Hepatocyte (in vitro differentiated cells): Measurements from ENCODE around the gene ADAM8. TPM values are rescaled to one million over a fixed set of nuclear protein-coding genes. Genes with fewer than 3 reads are reported as not detected.
"Not testable (repeated sequence)": the region's sequence is repeated elsewhere in the genome, so short reads cannot be mapped to it uniquely, and the experiment has no call there.

Experiments
- DNase-seq: peaks from one replicate; pipeline ENCODE4 v3.0.0-alpha.2; 2016; ENCODE audit warnings: low spot score
- H2AFZ ChIP-seq: fragments of 200-600 bp; sonication (generic); 2 replicates; pipeline ENCODE4 v1.6.0; 2016; ENCODE audit warnings: antibody characterized with exemption, mild to moderate bottlenecking
- H3K27ac ChIP-seq: fragments of 200-600 bp; sonication (generic); 2 replicates; pipeline ENCODE4 v1.5.1; 2016; ENCODE audit warnings: mild to moderate bottlenecking
- H3K27me3 ChIP-seq: fragments of 200-600 bp; sonication (generic); 2 replicates; pipeline ENCODE4 v1.6.1; 2016
- H3K36me3 ChIP-seq: fragments of 200-600 bp; sonication (generic); replicated peaks from 2 replicates; pipeline ENCODE4 v1.5.1; 2016; ENCODE audit warnings: low read depth; ENCODE audit not compliant: insufficient read depth
- H3K4me1 ChIP-seq: fragments of 200-600 bp; sonication (generic); 2 replicates; pipeline ENCODE4 v1.5.1; 2016; ENCODE audit warnings: mild to moderate bottlenecking, moderate library complexity; ENCODE audit not compliant: insufficient read depth
- H3K4me2 ChIP-seq: fragments of 200-600 bp; sonication (generic); 2 replicates; pipeline ENCODE4 v1.6.0; 2016
- H3K4me3 ChIP-seq: fragments of 200-600 bp; sonication (generic); 2 replicates; pipeline ENCODE4 v1.5.1; 2016; ENCODE audit warnings: mild to moderate bottlenecking
- H3K79me2 ChIP-seq: fragments of 200-600 bp; sonication (generic); 2 replicates; pipeline ENCODE4 v1.6.0; 2017; ENCODE audit warnings: mild to moderate bottlenecking
- H3K9me2 ChIP-seq: fragments of 200-600 bp; sonication (generic); replicated peaks from 2 replicates; pipeline ENCODE4 v1.6.0; 2017; ENCODE audit warnings: mild to moderate bottlenecking; ENCODE audit not compliant: insufficient read depth
- H3K9me3 ChIP-seq: fragments of 200-600 bp; sonication (generic); 2 replicates; pipeline ENCODE4 v1.5.1; 2016; ENCODE audit warnings: low read depth, mild to moderate bottlenecking
- H4K20me1 ChIP-seq: fragments of 200-600 bp; sonication (generic); 2 replicates; pipeline ENCODE4 v1.6.0; 2016; ENCODE audit warnings: mild to moderate bottlenecking; ENCODE audit not compliant: insufficient read depth, poor library complexity, severe bottlenecking
- EZH2 ChIP-seq: fragments of 200-600 bp; sonication (generic); IDR thresholded peaks from 2 replicates; pipeline ENCODE4 v1.6.1; 2016; ENCODE audit warnings: antibody characterized with exemption, mild to moderate bottlenecking, borderline replicate concordance
- EZH2phosphoT487 ChIP-seq: fragments of 200-600 bp; sonication (generic); IDR thresholded peaks from one replicate; pipeline ENCODE4 v1.6.1; 2018; ENCODE audit warnings: antibody characterized with exemption, mild to moderate bottlenecking, low read depth, moderate library complexity; ENCODE audit not compliant: unreplicated experiment, severe bottlenecking
- WGBS: methylation state at CpG from one replicate; pipeline ENCODE4 v1.1.6; 2016; ENCODE audit warnings: low lambda C conversion rate; ENCODE audit errors: missing lambda C conversion rate; 5-methylcytosine and 5-hydroxymethylcytosine counted together
- polyA plus RNA-seq: library from polyadenylated mRNA; unstranded; fragments of >200 nt; fragmentation: Nextera tagmentation; extraction: Ambion mirVana; gene quantifications from 2 replicates; pipeline ENCODE4 v1.2.1, GENCODE V29; 2016
- total RNA-seq: library from RNA; depleted of rRNA; stranded (reverse); fragments of >200 nt; gene quantifications from 2 replicates; pipeline ENCODE4 v1.2.3, GENCODE V29; 2014
- TF ChIP-seq, protein P1 (sequence below): fragments of 200-600 bp; sonication (generic); IDR thresholded peaks from 2 replicates; pipeline ENCODE4 v1.5.1; 2016; ENCODE audit warnings: antibody characterized with exemption, mild to moderate bottlenecking; ENCODE audit not compliant: poor library complexity

ADAM8 gene
- total and polyA plus RNA-seq, 2 experiments from 2014 or later, result 1.9 to 3.0 TPM

DNA sequence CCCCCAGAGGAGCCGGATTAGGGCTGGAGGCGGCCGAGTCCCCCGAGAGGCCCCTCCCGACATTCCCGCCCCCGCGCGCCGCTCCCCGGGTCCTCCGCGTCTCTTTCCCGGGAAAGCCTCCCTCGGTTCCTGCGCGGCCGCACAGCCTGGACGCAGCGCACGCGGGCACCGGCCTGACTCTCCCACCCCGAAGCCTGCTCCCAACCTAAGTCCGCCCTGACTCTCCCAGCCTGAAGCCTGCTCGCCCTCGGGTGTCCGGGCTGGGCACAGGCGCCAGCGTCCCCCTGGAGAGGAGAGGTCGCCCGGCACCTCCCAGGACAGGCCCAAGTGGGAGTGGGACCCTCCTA, 39.5 kb downstream of the ADAM8 start:
- Histone ChIP-seq H3K9me2 (no peaks in the 10 kb centered on the region), H3K79me2 (no peaks in the 10 kb centered on the region), H2AFZ (peak overlapping the region; percentile 45), H3K4me2 (peak overlapping the region; percentile 82), H3K4me1 (peaks cover 19% of the 10 kb centered on the region), H3K27me3 (peaks cover 68% of the 10 kb centered on the region), H3K9me3 (no peaks in the 10 kb centered on the region), H3K4me3 (no peak overlapping the region), H3K27ac (no peak overlapping the region), H4K20me1 (no peaks in the 10 kb centered on the region), H3K36me3 (no peaks in the 10 kb centered on the region)
- WGBS, result 2% methylated on average over 29 of the region's 32 CpGs
- no peak for DNase-seq
- TF ChIP-seq EZH2, result peak; percentile 27
- TF ChIP-seq, protein P1, sequence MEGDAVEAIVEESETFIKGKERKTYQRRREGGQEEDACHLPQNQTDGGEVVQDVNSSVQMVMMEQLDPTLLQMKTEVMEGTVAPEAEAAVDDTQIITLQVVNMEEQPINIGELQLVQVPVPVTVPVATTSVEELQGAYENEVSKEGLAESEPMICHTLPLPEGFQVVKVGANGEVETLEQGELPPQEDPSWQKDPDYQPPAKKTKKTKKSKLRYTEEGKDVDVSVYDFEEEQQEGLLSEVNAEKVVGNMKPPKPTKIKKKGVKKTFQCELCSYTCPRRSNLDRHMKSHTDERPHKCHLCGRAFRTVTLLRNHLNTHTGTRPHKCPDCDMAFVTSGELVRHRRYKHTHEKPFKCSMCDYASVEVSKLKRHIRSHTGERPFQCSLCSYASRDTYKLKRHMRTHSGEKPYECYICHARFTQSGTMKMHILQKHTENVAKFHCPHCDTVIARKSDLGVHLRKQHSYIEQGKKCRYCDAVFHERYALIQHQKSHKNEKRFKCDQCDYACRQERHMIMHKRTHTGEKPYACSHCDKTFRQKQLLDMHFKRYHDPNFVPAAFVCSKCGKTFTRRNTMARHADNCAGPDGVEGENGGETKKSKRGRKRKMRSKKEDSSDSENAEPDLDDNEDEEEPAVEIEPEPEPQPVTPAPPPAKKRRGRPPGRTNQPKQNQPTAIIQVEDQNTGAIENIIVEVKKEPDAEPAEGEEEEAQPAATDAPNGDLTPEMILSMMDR, result no peak

DNA sequence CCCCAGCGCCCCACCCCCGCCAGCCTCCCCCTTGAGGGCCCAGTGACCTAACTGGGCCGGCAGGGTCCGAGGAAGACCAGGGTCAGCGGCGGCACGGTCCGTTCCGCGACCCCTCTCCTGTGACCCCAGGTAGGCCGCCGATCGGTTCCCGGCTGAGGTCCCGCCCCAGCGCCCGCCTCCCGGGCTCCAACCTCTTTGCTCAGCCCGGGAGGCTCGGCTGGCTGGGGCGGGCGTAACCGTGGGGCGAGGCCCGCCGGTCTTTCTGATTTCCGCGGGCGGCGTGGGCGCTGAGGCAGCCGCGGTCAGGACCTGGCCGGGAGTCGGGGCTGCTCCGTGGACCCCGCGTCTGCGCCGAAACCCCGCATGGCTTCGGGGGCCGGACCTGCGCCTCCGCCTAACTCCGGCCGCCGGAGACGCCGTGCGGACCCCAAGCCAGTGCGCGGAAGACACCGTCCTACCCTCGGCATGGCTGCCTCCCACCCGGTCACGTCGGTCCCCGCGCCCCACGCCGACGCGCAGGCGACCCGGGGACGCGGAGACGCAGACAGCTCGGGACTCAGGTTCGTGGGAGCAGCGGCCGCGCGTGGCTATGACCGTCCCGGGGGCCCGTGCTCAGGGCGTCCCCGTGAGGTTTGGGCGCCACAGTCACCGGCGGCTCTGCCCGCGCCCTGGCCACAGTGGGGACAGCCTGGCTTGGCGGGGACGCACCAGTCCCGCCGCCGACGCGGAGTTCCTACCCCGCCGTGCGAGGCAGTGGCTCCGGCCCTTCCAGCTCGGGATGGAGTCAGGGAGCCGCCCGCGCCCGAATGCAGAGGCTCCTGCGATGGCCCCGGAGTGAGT, 40.0 kb downstream of the ADAM8 start:
- Histone ChIP-seq H3K4me2 (peak overlapping the region; percentile 82), H3K36me3 (no peaks in the 10 kb centered on the region), H4K20me1 (no peaks in the 10 kb centered on the region), H2AFZ (peak overlapping the region; percentile 45), H3K9me2 (no peaks in the 10 kb centered on the region), H3K9me3 (no peaks in the 10 kb centered on the region), H3K4me3 (no peak overlapping the region), H3K27ac (no peak overlapping the region), H3K27me3 (peaks cover 74% of the 10 kb centered on the region), H3K4me1 (peaks cover 19% of the 10 kb centered on the region), H3K79me2 (no peaks in the 10 kb centered on the region)
- TF ChIP-seq EZH2 (peak; percentile 80), EZH2phosphoT487 (no peak)
- DNase-seq, result no peak
- WGBS, result 3% methylated on average over 55 of the region's 103 CpGs

DNA sequence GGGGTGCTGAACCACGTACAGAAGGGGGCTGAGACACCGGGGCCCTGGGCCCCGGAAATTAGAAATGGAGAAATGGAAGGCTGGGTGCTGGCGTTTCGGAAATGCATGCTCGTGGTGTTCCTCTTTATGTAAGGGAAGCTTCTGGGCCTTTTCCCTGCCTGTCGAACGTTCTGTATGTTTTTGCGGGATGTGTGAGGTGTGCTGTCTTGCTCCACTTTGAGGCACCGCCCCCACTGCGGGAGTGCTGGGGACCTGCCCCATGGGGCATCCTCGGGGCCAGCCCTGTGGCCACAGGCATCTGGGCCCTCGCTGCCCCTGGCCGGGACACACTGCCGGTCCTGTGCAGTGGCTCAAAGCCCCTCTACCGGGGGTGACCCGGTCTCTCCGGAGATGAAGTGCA, 40.7 kb downstream of the ADAM8 start:
- Histone ChIP-seq H3K27me3 (peaks cover 80% of the 10 kb centered on the region), H3K27ac (no peak overlapping the region), H3K9me3 (no peaks in the 10 kb centered on the region), H3K79me2 (no peaks in the 10 kb centered on the region), H3K4me1 (peaks cover 19% of the 10 kb centered on the region), H4K20me1 (no peaks in the 10 kb centered on the region), H3K4me2 (peak overlapping the region; percentile 82), H3K9me2 (no peaks in the 10 kb centered on the region), H3K36me3 (no peaks in the 10 kb centered on the region), H2AFZ (no peak overlapping the region), H3K4me3 (no peak overlapping the region)
- 7% methylated on average over 15 of the region's 18 CpGs for WGBS
- no peak for DNase-seq
- TF ChIP-seq, protein P1, result no peak
- TF ChIP-seq EZH2 (no peak), EZH2phosphoT487 (peak; percentile 23)

DNA sequence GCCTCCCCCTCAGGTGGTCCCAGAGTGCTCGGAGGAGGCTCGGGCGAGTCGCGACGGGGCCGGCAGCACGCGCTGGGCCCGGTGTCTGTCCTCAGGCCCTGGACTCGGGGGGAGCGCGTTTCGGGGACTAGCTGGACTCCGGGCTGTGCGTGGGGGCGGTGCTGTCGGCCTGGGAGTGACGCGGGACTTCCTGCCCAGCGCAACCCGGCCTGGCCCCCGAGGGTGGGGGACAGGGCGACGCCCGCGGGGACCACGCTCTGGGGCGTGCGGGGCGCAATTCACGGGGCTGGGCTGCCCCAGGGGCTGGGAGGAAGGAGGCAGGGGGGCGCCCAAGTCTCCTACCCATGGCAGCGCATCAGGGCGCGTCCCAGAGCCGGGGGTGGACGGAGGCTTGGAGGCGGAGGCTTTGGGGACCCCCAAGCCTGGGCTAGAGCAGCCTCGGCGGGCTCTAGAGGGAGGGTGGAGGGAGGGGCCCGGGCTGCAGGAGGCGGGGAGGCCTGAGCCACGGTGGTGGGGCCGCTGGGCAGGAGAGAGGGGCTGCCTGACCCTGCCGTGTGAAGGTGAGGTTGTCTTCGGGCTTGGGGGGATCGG, 41.3 kb downstream of the ADAM8 start:
- Histone ChIP-seq H3K4me2 (peak overlapping the region; percentile 82), H3K4me1 (peaks cover 19% of the 10 kb centered on the region), H3K27ac (no peak overlapping the region), H2AFZ (no peak overlapping the region), H3K4me3 (no peak overlapping the region), H3K79me2 (no peaks in the 10 kb centered on the region), H3K9me3 (no peaks in the 10 kb centered on the region), H3K36me3 (no peaks in the 10 kb centered on the region), H4K20me1 (no peaks in the 10 kb centered on the region), H3K27me3 (peaks cover 84% of the 10 kb centered on the region), H3K9me2 (no peaks in the 10 kb centered on the region)
- no peak for DNase-seq
- TF ChIP-seq EZH2phosphoT487 (no peak), EZH2 (no peak)
- TF ChIP-seq, protein P1, result no peak
- 13% methylated on average over 11 of the region's 48 CpGs for WGBS

DNA sequence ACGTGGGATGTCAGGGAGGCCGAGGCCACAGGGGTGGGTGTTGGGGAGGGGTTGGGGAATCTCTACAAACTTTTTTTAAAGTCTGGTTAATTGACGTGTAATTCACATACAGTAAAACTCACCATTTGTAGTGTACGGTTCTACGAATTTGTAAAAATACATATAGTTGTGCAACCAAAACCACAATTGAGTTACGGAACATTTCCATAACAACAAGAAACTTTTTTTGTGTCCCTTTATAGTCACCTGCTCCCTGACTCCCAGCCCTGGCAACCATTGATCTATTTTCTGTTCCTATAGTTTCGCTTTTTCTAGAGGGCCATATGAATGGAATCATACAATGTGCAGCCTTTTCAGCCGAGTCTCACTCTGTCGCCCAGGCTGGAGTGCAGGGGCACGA, 41.9 kb downstream of the ADAM8 start:
- H4K20me1 ChIP-seq, H3K36me3 ChIP-seq, H3K9me3 ChIP-seq, H3K9me2 ChIP-seq, H3K4me2 ChIP-seq, H3K79me2 ChIP-seq, DNase-seq, H2AFZ ChIP-seq, H3K4me3 ChIP-seq, H3K27ac ChIP-seq: not testable (repeated sequence)
- WGBS, result 80% methylated on average over 7 of the region's 10 CpGs
- H3K27me3 ChIP-seq, result peaks cover 86% of the 10 kb centered on the region
- H3K4me1 ChIP-seq, result peaks cover 19% of the 10 kb centered on the region
